Measurements from ENCODE around the gene MYO18A. TPM values are rescaled to one million over a fixed set of nuclear protein-coding genes. Genes with fewer than 3 reads are reported as not detected.

MYO18A gene
- total and polyA plus RNA-seq, 2 experiments from 2014 or later = 33.8 to 35.6 TPM

GRCh38 chr17:29039764-29040598 lies 140.2 kb downstream of the MYO18A start:
- no peak overlapping the region for H3K27ac ChIP-seq
- no peak overlapping the region for H3K4me3 ChIP-seq
- H2AFZ ChIP-seq = no peak overlapping the region
- no peaks in the 10 kb centered on the region for H3K36me3 ChIP-seq (replicated peaks; ENCODE audit: insufficient read depth, low read depth)
- no peak overlapping the region for H3K4me2 ChIP-seq
- H4K20me1 ChIP-seq (ENCODE audit: insufficient read depth, poor library complexity, severe bottlenecking) = no peaks in the 10 kb centered on the region
- WGBS (ENCODE audit: low lambda C conversion rate, missing lambda C conversion rate) = 71% methylated on average over 13 of the region's 13 CpGs
- H3K79me2 ChIP-seq = no peaks in the 10 kb centered on the region
- peaks cover 35% of the 10 kb centered on the region for H3K27me3 ChIP-seq
- H3K4me1 ChIP-seq (ENCODE audit: insufficient read depth) = peaks cover 4% of the 10 kb centered on the region
- H3K9me3 ChIP-seq (ENCODE audit: low read depth) = no peaks in the 10 kb centered on the region
- TF ChIP-seq EZH2 (IDR thresholded peaks at IDR 0.05; ENCODE audit: borderline replicate concordance) = no peak
- TF ChIP-seq, protein P1, sequence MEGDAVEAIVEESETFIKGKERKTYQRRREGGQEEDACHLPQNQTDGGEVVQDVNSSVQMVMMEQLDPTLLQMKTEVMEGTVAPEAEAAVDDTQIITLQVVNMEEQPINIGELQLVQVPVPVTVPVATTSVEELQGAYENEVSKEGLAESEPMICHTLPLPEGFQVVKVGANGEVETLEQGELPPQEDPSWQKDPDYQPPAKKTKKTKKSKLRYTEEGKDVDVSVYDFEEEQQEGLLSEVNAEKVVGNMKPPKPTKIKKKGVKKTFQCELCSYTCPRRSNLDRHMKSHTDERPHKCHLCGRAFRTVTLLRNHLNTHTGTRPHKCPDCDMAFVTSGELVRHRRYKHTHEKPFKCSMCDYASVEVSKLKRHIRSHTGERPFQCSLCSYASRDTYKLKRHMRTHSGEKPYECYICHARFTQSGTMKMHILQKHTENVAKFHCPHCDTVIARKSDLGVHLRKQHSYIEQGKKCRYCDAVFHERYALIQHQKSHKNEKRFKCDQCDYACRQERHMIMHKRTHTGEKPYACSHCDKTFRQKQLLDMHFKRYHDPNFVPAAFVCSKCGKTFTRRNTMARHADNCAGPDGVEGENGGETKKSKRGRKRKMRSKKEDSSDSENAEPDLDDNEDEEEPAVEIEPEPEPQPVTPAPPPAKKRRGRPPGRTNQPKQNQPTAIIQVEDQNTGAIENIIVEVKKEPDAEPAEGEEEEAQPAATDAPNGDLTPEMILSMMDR (IDR thresholded peaks at IDR 0.05; ENCODE audit: poor library complexity) = no peak
- no peak for TF ChIP-seq EZH2phosphoT487 (IDR thresholded peaks at IDR 0.05; ENCODE audit: low read depth, severe bottlenecking, unreplicated experiment)
- peak; percentile 19 for DNase-seq (ENCODE audit: low spot score)
- H3K9me2 ChIP-seq (replicated peaks; ENCODE audit: insufficient read depth) = no peaks in the 10 kb centered on the region

GRCh38 chr17:29038085-29038795 lies 142.0 kb downstream of the MYO18A start:
- H3K27me3 ChIP-seq = peaks cover 49% of the 10 kb centered on the region
- H3K9me2 ChIP-seq (replicated peaks; ENCODE audit: insufficient read depth) = no peaks in the 10 kb centered on the region
- H3K27ac ChIP-seq = no peak overlapping the region
- H3K4me1 ChIP-seq (ENCODE audit: insufficient read depth) = peaks cover 4% of the 10 kb centered on the region
- peak overlapping the region; percentile 44 for H3K4me2 ChIP-seq
- H2AFZ ChIP-seq = no peak overlapping the region
- DNase-seq (ENCODE audit: low spot score) = no peak
- 24% methylated on average over 15 of the region's 15 CpGs for WGBS (ENCODE audit: low lambda C conversion rate, missing lambda C conversion rate)
- no peaks in the 10 kb centered on the region for H3K36me3 ChIP-seq (replicated peaks; ENCODE audit: insufficient read depth, low read depth)
- H4K20me1 ChIP-seq (ENCODE audit: insufficient read depth, poor library complexity, severe bottlenecking) = no peaks in the 10 kb centered on the region
- no peaks in the 10 kb centered on the region for H3K79me2 ChIP-seq
- no peaks in the 10 kb centered on the region for H3K9me3 ChIP-seq (ENCODE audit: low read depth)
- no peak overlapping the region for H3K4me3 ChIP-seq
- TF ChIP-seq EZH2phosphoT487 (IDR thresholded peaks at IDR 0.05; ENCODE audit: low read depth, severe bottlenecking, unreplicated experiment) (no peak), EZH2 (IDR thresholded peaks at IDR 0.05; ENCODE audit: borderline replicate concordance) (no peak)
- TF ChIP-seq, protein P1 (IDR thresholded peaks at IDR 0.05; ENCODE audit: poor library complexity) = no peak

DNA sequence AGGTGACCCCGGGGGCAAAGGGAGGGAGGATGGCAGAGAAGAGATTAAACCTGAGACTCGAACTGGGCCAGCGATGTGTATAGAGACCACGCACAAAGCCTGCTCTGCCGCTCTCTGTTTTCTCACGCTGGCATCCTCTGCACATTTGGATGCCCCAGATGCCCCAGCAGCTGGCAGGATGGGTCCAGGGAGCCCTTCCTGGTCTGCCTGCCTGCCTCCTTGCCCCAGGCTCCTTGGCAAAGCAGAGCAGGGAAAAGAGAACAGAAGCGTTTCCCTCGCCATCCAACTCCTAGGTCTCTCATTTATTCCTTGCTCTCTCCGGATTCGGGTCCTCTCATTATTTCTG lies 142.5 kb downstream of the MYO18A start:
- Histone ChIP-seq H3K4me3 (no peak overlapping the region), H3K79me2 (no peaks in the 10 kb centered on the region), H3K27me3 (peaks cover 54% of the 10 kb centered on the region), H3K4me1 (ENCODE audit: insufficient read depth) (peaks cover 4% of the 10 kb centered on the region), H3K36me3 (replicated peaks; ENCODE audit: insufficient read depth, low read depth) (no peaks in the 10 kb centered on the region), H4K20me1 (ENCODE audit: insufficient read depth, poor library complexity, severe bottlenecking) (no peaks in the 10 kb centered on the region), H2AFZ (no peak overlapping the region), H3K4me2 (no peak overlapping the region), H3K27ac (no peak overlapping the region), H3K9me3 (ENCODE audit: low read depth) (no peaks in the 10 kb centered on the region), H3K9me2 (replicated peaks; ENCODE audit: insufficient read depth) (no peaks in the 10 kb centered on the region)
- WGBS (ENCODE audit: low lambda C conversion rate, missing lambda C conversion rate) = 90% methylated on average over 10 of the region's 10 CpGs
- TF ChIP-seq, protein P1 (IDR thresholded peaks at IDR 0.05; ENCODE audit: poor library complexity) = no peak
- TF ChIP-seq EZH2 (IDR thresholded peaks at IDR 0.05; ENCODE audit: borderline replicate concordance) (no peak), EZH2phosphoT487 (IDR thresholded peaks at IDR 0.05; ENCODE audit: low read depth, severe bottlenecking, unreplicated experiment) (no peak)
- no peak for DNase-seq (ENCODE audit: low spot score)
